Omental fat pad (tissue), 4 donors: Measurements from ENCODE around the gene UNC5CL. TPM values are rescaled to one million over a fixed set of nuclear protein-coding genes. Genes with fewer than 3 reads are reported as not detected.

Experiments
- ATAC-seq: fragments of 150-250 bp; one replicate; pipeline ENCODE4 v1.9.1; 2016; ENCODE audit warnings: mild to moderate bottlenecking, moderate library complexity; ENCODE audit not compliant: low FRiP score
- DNase-seq: peaks from one replicate; pipeline ENCODE4 v3.0.0-alpha.2; 2019; ENCODE audit warnings: low spot score
- CTCF ChIP-seq, 3 donors: fragments of 450-650 bp; IDR thresholded peaks; one replicate each; pipeline ENCODE4 v1.5.1; 2016 to 2017; ENCODE audit warnings: antibody characterized with exemption in 3 of 3, mild to moderate bottlenecking in 3 of 3, moderate library complexity in 2 of 3
- total RNA-seq, 4 donors: library from RNA; depleted of rRNA; stranded (reverse); fragments of >200 nt; gene quantifications; one replicate each; pipeline ENCODE4 v1.1.0, GENCODE V29; 2016

Gene UNC5CL
- total RNA-seq, 4 donors from 2014 or later: 0.56 to 1.9 (median 0.80) TPM

- ATAC-seq: no peak
- no peak for TF ChIP-seq CTCF (IDR thresholded peaks at IDR 0.05)
These were observed 40.4 kb downstream of the UNC5CL start for GRCh38 chr6:40998661-40999060.

GRCh38 chr6:40997234-40997957 lies 41.6 kb downstream of the UNC5CL start:
- no peak for ATAC-seq
- TF ChIP-seq CTCF (IDR thresholded peaks at IDR 0.05): no peak
- no peak for DNase-seq

More at GRCh38 chr6:40998661-40999060, 40.4 kb downstream of the UNC5CL start:
- no peak for DNase-seq

DNA sequence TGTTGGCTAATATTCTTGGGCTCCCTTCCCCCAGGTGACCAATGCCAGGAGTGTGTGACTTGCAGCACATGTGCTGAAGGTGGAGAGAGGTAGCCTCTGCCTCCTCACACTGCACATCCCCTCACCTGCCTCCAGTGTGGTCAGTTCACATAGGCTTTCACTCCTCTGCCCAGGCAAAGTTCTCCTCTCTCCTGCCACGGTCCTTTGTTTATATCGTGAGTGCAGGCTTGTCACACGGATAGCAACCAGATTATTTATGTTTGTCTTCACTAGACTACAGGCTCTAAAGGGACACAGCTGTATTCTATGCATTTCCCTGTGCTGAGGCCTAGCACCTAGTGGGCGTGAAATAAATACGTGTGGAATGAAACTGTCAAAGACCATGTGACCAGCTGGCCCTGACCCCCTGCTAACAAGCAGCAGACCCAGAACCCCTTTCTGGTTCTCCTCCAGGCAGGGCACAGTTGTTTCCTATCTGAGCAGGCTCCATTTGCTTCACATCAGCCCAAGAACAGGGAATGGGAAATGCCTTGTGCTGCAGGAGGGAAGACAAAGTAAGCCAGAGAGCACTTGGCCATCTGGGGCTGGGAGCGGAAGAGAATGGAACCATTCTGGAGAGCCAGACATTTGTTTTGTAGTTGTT lies 42.3 kb downstream of the UNC5CL start:
- ATAC-seq (no peak), DNase-seq (no peak)
- TF ChIP-seq CTCF (IDR thresholded peaks at IDR 0.05): no peak

DNA sequence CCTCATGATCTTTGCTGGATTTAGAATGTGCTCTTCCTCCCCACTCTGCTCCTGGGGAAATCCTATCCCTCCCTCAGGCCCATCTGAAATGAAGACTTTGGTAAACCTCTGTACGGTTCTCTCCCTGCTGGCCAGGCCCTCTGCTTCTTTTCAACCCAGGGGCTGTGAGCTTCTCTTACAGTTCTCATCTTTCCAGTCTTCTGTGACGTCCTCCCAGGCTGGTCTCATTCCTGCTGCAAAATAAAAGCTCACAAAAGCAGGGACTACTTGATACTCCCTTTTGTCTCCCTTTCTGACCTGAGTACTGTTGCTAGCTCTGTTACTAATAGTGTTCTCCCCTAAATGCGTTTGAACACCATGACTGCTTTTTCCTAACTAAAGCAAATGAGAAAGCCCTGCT lies 46.3 kb downstream of the UNC5CL start:
- ATAC-seq (no peak), DNase-seq (no peak)
- TF ChIP-seq CTCF (IDR thresholded peaks at IDR 0.05): no peak

GRCh38 chr6:40990301-40990700 lies 48.7 kb downstream of the UNC5CL start:
- TF ChIP-seq CTCF (IDR thresholded peaks at IDR 0.05): no peak
- ATAC-seq: no peak
- no peak for DNase-seq

DNA sequence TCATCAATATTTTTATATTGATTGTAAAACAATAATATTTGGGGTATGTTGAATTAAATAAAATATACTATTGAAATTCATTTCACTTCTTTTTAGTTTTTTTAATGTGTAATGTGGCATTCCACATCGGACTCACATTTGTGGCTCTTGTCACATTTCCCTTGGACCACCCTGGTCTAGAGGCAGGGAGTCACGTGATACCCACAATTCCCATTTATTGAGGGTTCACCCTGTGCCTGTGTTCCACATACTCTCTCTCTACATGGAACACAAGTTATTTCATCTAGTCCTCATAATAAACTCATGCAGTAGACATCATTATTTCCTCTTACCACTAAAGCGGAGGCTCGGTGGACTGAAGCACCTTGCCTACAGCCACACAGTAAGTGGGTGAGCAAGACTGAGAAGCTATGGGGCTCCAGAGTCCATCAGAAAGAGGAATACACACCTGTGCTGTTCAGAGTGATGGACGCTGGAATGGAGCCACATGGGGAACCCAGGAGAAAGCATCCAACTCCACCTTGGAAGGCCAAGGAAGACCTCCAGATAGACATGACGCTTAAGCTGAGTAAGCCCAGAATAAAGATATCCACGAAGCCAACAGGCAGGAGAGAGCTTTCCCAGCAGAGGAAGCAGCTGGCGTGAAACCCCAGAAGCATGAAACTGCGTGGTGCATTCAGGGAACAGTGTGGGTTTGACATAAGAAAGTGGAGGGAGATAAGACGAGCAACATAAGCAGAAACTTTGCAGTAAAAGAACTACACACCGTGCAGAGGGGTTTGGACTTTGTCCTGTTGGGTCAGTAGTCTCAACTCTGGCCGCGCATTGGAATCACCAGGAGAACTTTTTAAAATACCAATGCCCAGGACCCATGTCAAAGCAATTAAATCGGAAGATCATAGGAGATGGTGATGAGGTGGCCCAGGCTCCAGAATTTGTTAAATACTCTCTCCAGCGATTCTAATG lies 49.5 kb downstream of the UNC5CL start:
- no peak for TF ChIP-seq CTCF (IDR thresholded peaks at IDR 0.05)
- DNase-seq (no peak), ATAC-seq (no peak)
